ENCODE data around the gene RAMACL.
A peak's percentile ranks its signal among the peaks of the same experiment; 100 is the strongest.

GRCh38 chr6:166556863-166557322 lies 29.6 kb downstream of the RAMACL start:
- peak in 1 of 3 donors; percentile 61 for TF ChIP-seq POLR2A (IDR thresholded peaks at IDR 0.05)
- TF ChIP-seq, protein P1, sequence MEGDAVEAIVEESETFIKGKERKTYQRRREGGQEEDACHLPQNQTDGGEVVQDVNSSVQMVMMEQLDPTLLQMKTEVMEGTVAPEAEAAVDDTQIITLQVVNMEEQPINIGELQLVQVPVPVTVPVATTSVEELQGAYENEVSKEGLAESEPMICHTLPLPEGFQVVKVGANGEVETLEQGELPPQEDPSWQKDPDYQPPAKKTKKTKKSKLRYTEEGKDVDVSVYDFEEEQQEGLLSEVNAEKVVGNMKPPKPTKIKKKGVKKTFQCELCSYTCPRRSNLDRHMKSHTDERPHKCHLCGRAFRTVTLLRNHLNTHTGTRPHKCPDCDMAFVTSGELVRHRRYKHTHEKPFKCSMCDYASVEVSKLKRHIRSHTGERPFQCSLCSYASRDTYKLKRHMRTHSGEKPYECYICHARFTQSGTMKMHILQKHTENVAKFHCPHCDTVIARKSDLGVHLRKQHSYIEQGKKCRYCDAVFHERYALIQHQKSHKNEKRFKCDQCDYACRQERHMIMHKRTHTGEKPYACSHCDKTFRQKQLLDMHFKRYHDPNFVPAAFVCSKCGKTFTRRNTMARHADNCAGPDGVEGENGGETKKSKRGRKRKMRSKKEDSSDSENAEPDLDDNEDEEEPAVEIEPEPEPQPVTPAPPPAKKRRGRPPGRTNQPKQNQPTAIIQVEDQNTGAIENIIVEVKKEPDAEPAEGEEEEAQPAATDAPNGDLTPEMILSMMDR (IDR thresholded peaks at IDR 0.05 in 8 of 11, conservative IDR thresholded peaks at IDR 0.05 in 3 of 11): no peak
- TF ChIP-seq POLR2AphosphoS5 (IDR thresholded peaks at IDR 0.05): peak; percentile 84 to 94 (median 92)
